ENCODE results near the gene ZNF91.

DNA sequence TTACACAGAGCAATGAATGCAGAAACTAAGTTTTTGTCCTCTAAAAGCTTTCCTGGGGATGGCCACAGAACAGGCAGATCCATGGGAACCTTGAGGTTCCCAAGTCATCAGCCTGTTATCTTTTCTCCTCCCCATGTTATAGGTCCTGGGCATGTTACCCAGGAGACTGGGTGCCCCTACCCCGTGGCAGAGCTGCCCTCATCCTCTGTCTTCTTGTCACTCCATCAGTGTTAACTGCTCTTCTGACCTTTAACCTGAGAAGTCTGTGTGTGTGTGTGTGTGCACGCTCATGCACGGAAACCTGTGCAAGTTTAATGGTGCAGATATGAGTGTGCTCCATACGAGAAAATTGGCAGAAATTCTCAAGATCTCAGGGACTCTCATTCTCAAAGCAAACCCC, 101.1 kb downstream of the ZNF91 start:
- TF ChIP-seq, protein P1, sequence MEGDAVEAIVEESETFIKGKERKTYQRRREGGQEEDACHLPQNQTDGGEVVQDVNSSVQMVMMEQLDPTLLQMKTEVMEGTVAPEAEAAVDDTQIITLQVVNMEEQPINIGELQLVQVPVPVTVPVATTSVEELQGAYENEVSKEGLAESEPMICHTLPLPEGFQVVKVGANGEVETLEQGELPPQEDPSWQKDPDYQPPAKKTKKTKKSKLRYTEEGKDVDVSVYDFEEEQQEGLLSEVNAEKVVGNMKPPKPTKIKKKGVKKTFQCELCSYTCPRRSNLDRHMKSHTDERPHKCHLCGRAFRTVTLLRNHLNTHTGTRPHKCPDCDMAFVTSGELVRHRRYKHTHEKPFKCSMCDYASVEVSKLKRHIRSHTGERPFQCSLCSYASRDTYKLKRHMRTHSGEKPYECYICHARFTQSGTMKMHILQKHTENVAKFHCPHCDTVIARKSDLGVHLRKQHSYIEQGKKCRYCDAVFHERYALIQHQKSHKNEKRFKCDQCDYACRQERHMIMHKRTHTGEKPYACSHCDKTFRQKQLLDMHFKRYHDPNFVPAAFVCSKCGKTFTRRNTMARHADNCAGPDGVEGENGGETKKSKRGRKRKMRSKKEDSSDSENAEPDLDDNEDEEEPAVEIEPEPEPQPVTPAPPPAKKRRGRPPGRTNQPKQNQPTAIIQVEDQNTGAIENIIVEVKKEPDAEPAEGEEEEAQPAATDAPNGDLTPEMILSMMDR (IDR thresholded peaks at IDR 0.05; ENCODE audit: low read depth, low read length, poor library complexity, severe bottlenecking) = no peak
- TF ChIP-seq EZH2phosphoT487 (IDR thresholded peaks at IDR 0.05; ENCODE audit: borderline replicate concordance, low read length) = no peak
